ENCODE measurements around the gene RGS1.

The RGS1 gene

DNA sequence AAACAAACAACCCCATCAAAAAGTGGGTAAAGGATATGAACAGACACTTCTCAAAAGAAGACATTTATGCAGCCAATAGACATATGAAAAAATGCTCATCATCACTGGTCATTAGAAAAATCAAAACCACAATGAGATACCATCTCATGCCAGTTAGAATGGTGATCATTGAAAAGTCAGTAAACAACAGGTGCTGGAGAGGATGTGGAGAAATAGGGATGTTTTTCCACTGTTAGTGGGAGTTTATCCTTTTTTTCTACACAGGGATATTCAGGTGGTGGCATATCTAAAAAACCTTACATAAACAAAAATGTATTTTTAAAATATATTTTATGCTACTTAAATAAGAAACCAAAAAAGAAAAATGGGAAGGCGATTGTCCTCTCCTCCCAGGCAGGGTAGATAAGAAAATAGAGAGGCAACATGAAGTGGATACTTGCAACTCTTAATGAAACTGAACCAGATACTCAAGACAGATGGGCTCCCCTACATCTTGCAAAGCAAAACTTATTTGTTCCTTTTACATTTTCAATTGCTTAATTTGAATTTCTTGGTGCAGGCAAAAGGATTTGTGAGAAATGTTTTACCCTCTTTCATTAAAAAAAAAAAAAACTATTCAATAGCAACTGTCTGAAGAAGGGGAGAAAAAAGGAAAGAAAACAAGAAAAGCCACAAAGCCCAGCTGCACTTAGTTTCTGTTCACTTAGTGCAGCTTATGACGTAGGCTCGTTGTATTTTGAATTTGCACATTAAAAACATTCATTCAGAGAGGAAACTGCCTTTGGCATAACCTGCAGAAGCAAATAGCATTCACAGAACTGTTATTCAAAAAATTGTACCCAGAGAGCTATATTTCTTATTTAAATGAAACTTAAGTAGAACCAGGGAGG is 36.9 kb upstream of the RGS1 start:
- TF ChIP-seq, protein P1, sequence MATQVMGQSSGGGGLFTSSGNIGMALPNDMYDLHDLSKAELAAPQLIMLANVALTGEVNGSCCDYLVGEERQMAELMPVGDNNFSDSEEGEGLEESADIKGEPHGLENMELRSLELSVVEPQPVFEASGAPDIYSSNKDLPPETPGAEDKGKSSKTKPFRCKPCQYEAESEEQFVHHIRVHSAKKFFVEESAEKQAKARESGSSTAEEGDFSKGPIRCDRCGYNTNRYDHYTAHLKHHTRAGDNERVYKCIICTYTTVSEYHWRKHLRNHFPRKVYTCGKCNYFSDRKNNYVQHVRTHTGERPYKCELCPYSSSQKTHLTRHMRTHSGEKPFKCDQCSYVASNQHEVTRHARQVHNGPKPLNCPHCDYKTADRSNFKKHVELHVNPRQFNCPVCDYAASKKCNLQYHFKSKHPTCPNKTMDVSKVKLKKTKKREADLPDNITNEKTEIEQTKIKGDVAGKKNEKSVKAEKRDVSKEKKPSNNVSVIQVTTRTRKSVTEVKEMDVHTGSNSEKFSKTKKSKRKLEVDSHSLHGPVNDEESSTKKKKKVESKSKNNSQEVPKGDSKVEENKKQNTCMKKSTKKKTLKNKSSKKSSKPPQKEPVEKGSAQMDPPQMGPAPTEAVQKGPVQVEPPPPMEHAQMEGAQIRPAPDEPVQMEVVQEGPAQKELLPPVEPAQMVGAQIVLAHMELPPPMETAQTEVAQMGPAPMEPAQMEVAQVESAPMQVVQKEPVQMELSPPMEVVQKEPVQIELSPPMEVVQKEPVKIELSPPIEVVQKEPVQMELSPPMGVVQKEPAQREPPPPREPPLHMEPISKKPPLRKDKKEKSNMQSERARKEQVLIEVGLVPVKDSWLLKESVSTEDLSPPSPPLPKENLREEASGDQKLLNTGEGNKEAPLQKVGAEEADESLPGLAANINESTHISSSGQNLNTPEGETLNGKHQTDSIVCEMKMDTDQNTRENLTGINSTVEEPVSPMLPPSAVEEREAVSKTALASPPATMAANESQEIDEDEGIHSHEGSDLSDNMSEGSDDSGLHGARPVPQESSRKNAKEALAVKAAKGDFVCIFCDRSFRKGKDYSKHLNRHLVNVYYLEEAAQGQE (IDR thresholded peaks at IDR 0.05; ENCODE audit: insufficient read depth in 1 of 2, low read depth in 2 of 2, low read length in 2 of 2): no peak
- TF ChIP-seq FOXP2 (optimal IDR thresholded peaks at IDR 0.05; ENCODE audit: borderline replicate concordance, extremely low read depth, extremely low read length, insufficient read depth): no peak
- TF ChIP-seq TAF1 (IDR thresholded peaks at IDR 0.05; ENCODE audit: borderline replicate concordance, insufficient read depth, low read length): no peak

DNA sequence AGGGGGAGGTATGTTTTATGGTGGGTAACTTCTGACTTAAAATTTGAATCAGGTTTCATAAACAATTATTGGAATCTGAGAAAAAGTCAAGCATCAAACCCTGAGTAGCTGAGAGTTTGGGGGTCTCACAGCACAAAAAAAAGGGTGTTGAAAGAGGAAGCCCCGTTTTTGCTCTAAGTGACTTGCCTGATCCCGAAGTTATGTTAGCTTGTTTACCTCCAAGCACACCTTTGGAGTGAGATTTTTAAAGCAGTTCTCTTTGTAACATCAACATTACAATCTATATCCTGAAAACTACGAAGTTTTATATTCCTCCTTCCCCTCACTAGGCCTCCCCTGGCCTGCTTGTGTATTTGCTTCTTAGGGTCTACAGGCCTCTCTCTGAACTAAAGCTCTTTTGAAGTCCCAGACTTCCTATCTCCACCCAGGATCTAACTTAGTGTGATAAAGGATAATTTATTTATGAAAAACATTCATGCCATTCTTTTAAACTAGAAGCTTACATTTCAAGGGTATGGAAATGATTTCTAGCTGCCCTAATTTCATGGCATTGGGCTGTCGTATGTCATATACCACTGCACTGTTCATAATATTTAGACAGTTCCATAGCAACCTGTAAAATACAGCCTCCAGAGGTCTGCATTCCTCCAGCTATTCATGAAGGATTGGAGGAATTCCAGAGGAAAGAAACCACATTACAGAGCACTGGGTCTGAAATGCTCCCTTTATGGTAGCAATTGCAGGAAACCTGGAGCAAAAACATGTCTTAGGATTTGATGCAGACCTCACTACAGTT is 36.1 kb upstream of the RGS1 start:
- TF ChIP-seq POLR2AphosphoS5 (IDR thresholded peaks at IDR 0.05; ENCODE audit: low read depth, low read length): no peak
- no peak for TF ChIP-seq SIN3A (IDR thresholded peaks at IDR 0.05; ENCODE audit: borderline replicate concordance, insufficient read depth, low read length)
- TF ChIP-seq FOXP2 (optimal IDR thresholded peaks at IDR 0.05; ENCODE audit: borderline replicate concordance, extremely low read depth, extremely low read length, insufficient read depth): no peak
- TF ChIP-seq, protein P1 (IDR thresholded peaks at IDR 0.05; ENCODE audit: insufficient read depth in 1 of 2, low read depth in 2 of 2, low read length in 2 of 2): no peak
- peak; percentile 40; the same call in 1 of the 2 replicates for TF ChIP-seq TAF1 (IDR thresholded peaks at IDR 0.05; ENCODE audit: borderline replicate concordance, insufficient read depth, low read length)

DNA sequence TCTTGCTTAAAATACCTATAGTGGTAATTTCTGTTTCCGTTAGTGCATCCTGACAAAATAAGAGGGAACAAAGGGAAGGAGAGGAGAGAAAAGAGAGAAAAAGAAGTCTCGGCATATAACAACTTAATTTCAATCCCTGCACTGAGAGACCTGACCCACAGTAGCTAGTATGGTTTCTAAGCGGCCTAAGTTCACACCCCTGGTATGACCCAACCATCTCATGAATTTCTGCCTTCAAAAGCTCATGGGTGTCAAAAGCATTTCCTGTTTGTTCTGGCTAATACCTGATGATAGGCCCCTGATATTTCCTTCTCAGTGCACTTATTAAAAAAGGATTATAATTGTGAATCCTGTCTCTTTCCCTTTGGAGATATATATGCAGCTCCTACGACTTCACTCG is 32.1 kb upstream of the RGS1 start:
- no peak for TF ChIP-seq SIN3A (IDR thresholded peaks at IDR 0.05; ENCODE audit: borderline replicate concordance, insufficient read depth, low read length)
- TF ChIP-seq TAF1 (IDR thresholded peaks at IDR 0.05; ENCODE audit: borderline replicate concordance, insufficient read depth, low read length): no peak
- TF ChIP-seq, protein P1 (IDR thresholded peaks at IDR 0.05; ENCODE audit: insufficient read depth in 1 of 2, low read depth in 2 of 2, low read length in 2 of 2): no peak

DNA sequence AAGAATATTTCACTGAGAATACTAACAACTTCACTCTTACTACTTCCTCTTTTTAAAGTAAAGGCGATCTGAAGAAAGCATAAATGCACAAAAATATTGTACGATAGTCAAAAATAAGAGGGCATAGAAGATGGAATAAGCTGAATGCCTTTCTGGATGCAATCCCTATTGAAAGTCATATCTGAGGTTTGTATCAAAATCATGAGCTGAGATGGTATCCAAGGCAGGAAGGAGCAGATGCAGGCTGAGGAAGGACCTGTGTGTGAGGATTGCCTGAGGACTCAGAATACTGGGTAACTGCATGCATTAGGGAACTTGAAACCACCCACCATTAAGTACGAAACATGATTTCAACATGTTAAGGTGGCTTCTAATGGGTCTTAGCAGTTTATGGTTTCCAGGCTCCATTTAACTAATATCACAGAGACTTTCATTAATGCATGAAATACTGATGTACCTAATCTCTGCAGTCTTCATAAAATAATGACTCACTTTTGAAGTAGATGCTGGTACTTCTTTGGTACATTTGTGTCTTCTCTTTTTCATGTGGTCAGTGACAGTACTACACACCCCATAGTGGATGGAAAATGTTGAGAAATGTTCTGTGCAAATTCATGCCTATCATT is 29.6 kb upstream of the RGS1 start:
- no peak for TF ChIP-seq SIN3A (IDR thresholded peaks at IDR 0.05; ENCODE audit: borderline replicate concordance, insufficient read depth, low read length)
- no peak for TF ChIP-seq FOXP2 (optimal IDR thresholded peaks at IDR 0.05; ENCODE audit: borderline replicate concordance, extremely low read depth, extremely low read length, insufficient read depth)
- no peak for TF ChIP-seq TAF1 (IDR thresholded peaks at IDR 0.05; ENCODE audit: borderline replicate concordance, insufficient read depth, low read length)
- no peak for TF ChIP-seq POLR2AphosphoS5 (IDR thresholded peaks at IDR 0.05; ENCODE audit: low read depth, low read length)
- TF ChIP-seq, protein P1 (IDR thresholded peaks at IDR 0.05; ENCODE audit: insufficient read depth in 1 of 2, low read depth in 2 of 2, low read length in 2 of 2): no peak
